ENCODE measurements around the gene SCG2.

DNA sequence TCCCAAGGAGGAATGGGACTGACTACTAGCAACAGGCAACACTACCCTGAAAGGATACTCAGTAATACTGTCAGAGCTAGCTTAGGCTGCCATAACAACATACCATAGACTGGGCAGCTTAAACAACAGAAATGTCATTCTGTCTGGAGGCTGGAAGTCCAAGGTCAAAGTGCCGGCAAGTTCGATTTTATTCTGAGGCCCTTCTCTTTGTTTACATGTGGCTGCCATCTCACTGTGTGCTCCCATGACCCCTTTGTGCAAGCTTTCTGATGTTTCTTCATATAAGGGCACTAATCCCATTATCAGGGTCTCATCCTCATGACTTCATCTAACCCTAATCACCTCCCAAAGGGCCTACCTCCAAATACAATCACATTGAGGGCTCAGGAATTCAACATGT, 30.7 kb upstream of the SCG2 start:
- TF ChIP-seq, protein P1, sequence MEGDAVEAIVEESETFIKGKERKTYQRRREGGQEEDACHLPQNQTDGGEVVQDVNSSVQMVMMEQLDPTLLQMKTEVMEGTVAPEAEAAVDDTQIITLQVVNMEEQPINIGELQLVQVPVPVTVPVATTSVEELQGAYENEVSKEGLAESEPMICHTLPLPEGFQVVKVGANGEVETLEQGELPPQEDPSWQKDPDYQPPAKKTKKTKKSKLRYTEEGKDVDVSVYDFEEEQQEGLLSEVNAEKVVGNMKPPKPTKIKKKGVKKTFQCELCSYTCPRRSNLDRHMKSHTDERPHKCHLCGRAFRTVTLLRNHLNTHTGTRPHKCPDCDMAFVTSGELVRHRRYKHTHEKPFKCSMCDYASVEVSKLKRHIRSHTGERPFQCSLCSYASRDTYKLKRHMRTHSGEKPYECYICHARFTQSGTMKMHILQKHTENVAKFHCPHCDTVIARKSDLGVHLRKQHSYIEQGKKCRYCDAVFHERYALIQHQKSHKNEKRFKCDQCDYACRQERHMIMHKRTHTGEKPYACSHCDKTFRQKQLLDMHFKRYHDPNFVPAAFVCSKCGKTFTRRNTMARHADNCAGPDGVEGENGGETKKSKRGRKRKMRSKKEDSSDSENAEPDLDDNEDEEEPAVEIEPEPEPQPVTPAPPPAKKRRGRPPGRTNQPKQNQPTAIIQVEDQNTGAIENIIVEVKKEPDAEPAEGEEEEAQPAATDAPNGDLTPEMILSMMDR (IDR thresholded peaks at IDR 0.05) = no peak
- no peak for TF ChIP-seq POLR2A (IDR thresholded peaks at IDR 0.05)

Measured in heart left ventricle (tissue), 13 donors.